GM18505 (cell line): Measurements from ENCODE around the gene CSRNP2.

Source experiments
- ATAC-seq: cut with Tn5 transposase; IDR thresholded peaks from one replicate; pipeline ENCODE4 v1.9.1; 2021; ENCODE audit not compliant: unreplicated experiment
- POLR2A ChIP-seq: IDR thresholded peaks from 4 replicates; pipeline ENCODE4 v1.6.1; 2011; ENCODE audit warnings: borderline replicate concordance; ENCODE audit not compliant: insufficient read depth, insufficient read length; ENCODE audit errors: extremely low read depth

Gene CSRNP2

GRCh38 chr12:51013441-51013840, 70.0 kb downstream of the CSRNP2 start:
- TF ChIP-seq POLR2A: no peak
- ATAC-seq: no peak

- no peak for ATAC-seq
- TF ChIP-seq POLR2A: no peak
Observed at GRCh38 chr12:51012570-51013236, 70.7 kb downstream of the CSRNP2 start.

GRCh38 chr12:51011955-51012354, 71.4 kb downstream of the CSRNP2 start:
- no peak for TF ChIP-seq POLR2A
- no peak for ATAC-seq
